AG20443 (cell line): ENCODE data around the gene MATK.

Experiments used
- DNase-seq: peaks from one replicate; pipeline ENCODE4 v3.0.0; 2012; ENCODE audit warnings: low spot score, mixed read lengths

MATK gene

GRCh38 chr19:3814648-3815047 lies 28.5 kb upstream of the MATK start:
- no peak for DNase-seq

GRCh38 chr19:3813473-3814392 lies 27.6 kb upstream of the MATK start:
- no peak for DNase-seq

- no peak for DNase-seq
Measured at GRCh38 chr19:3810708-3811355, 24.7 kb upstream of the MATK start.

GRCh38 chr19:3809881-3810707 lies 23.9 kb upstream of the MATK start:
- DNase-seq, result no peak

- no peak for DNase-seq
Measured at GRCh38 chr19:3808420-3809143, 22.4 kb upstream of the MATK start.

- DNase-seq, result no peak
Measured at GRCh38 chr19:3807574-3808354, 21.6 kb upstream of the MATK start.

GRCh38 chr19:3807131-3807480 lies 20.9 kb upstream of the MATK start:
- DNase-seq, result no peak

GRCh38 chr19:3805859-3806258 lies 19.7 kb upstream of the MATK start:
- no peak for DNase-seq

- no peak for DNase-seq
Measured at GRCh38 chr19:3804429-3804828, 18.2 kb upstream of the MATK start.

- DNase-seq, result no peak
Measured at GRCh38 chr19:3803986-3804385, 17.8 kb upstream of the MATK start.

- DNase-seq, result no peak
Measured at GRCh38 chr19:3803114-3803888, 17.1 kb upstream of the MATK start.

- DNase-seq, result peak; percentile 64
Measured at GRCh38 chr19:3801412-3802096, 15.4 kb upstream of the MATK start.

GRCh38 chr19:3800996-3801395 lies 14.8 kb upstream of the MATK start:
- DNase-seq, result no peak

GRCh38 chr19:3798137-3798536 lies 12.0 kb upstream of the MATK start:
- DNase-seq, result no peak

GRCh38 chr19:3796358-3796757 lies 10.2 kb upstream of the MATK start:
- DNase-seq, result no peak

- DNase-seq, result no peak
Measured at GRCh38 chr19:3793799-3794198, 7.6 kb upstream of the MATK start.

- DNase-seq, result no peak
Measured at GRCh38 chr19:3792114-3792513, 5.9 kb upstream of the MATK start.

- DNase-seq, result no peak
Measured at GRCh38 chr19:3790941-3791340, 4.8 kb upstream of the MATK start.

GRCh38 chr19:3790209-3790734 lies 4.1 kb upstream of the MATK start:
- no peak for DNase-seq
